Measurements from ENCODE around the gene CNTNAP2.

CNTNAP2 gene

DNA sequence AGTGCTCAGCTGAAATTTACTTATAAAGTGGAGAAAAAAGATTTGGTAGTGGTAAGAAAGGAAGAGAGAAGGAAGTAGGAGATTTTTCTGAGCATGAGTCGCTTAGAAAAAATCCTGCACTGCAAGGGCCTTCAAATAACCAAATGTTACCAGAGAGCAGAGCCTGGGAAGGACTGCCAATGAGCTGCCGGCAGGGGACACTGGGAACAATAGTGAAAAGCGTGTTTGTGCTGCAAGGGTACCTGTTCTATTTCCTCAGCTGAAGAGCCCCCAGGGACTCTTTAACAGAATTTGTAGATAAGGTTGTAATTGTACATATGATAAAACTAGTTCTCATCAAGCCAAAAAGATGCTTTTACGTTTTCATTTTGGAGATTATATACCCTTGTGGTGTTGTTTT is 1777.7 kb downstream of the CNTNAP2 start:
- H3K4me3 ChIP-seq (ENCODE audit: low read depth, low read length), result no peak overlapping the region
- DNase-seq (ENCODE audit: low read depth), result no peak
- TF ChIP-seq, protein P1, sequence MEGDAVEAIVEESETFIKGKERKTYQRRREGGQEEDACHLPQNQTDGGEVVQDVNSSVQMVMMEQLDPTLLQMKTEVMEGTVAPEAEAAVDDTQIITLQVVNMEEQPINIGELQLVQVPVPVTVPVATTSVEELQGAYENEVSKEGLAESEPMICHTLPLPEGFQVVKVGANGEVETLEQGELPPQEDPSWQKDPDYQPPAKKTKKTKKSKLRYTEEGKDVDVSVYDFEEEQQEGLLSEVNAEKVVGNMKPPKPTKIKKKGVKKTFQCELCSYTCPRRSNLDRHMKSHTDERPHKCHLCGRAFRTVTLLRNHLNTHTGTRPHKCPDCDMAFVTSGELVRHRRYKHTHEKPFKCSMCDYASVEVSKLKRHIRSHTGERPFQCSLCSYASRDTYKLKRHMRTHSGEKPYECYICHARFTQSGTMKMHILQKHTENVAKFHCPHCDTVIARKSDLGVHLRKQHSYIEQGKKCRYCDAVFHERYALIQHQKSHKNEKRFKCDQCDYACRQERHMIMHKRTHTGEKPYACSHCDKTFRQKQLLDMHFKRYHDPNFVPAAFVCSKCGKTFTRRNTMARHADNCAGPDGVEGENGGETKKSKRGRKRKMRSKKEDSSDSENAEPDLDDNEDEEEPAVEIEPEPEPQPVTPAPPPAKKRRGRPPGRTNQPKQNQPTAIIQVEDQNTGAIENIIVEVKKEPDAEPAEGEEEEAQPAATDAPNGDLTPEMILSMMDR (conservative IDR thresholded peaks at IDR 0.05; ENCODE audit: low read depth, low read length), result no peak

DNA sequence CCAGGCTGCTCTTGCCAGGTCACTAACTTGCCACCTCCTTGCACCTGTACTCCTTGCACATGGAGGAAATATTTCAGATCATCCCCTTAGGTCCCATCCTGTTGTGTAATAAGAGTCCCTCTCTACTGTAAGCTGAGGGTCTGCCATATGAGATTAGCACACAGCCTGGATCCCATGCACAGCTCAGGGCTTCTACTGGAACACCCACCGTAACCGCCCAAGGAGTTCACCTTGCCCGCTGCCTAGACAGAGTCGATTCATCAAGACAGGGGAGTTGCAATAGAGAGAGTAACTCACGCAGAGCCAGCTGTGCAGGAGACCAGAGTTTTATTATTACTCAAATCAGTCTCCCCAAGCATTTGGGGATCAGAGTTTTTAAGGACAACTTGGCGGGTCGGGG is 1779.5 kb downstream of the CNTNAP2 start:
- no peak overlapping the region for H3K4me3 ChIP-seq (ENCODE audit: low read depth, low read length)
- DNase-seq (ENCODE audit: low read depth), result no peak
- TF ChIP-seq, protein P1 (conservative IDR thresholded peaks at IDR 0.05; ENCODE audit: low read depth, low read length), result no peak

DNA sequence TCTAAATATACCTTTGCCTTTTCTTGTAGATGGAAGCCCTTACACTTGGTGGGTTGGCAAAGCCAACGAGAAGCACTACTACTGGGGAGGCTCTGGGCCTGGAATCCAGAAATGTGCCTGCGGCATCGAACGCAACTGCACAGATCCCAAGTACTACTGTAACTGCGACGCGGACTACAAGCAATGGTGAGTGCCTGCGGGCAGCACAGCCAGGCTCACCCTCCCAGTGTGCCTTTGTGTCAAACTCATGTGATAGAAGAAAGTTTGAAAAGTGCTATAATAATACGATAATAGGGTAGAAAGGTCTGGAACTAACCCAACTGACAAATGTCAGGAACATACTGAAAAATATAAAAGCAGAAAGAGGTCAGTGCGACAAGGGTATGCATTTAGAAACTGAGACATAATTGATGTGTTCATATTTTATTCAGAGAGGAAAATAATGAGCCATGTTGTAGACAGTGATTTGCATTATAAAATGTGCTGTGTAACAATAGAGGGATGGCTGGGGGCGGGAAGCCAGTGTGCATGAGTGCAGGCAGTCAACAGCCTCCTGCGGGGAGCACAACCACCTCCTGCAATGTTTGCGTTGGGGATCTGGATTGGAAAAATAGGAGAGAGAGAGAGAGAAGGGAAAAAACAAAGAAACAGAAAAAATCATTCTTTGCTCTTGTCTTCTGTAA is 1787.1 kb downstream of the CNTNAP2 start:
- DNase-seq (ENCODE audit: low read depth), result no peak
- TF ChIP-seq, protein P1 (conservative IDR thresholded peaks at IDR 0.05; ENCODE audit: low read depth, low read length), result no peak
- no peak overlapping the region for H3K4me3 ChIP-seq (ENCODE audit: low read depth, low read length)

DNA sequence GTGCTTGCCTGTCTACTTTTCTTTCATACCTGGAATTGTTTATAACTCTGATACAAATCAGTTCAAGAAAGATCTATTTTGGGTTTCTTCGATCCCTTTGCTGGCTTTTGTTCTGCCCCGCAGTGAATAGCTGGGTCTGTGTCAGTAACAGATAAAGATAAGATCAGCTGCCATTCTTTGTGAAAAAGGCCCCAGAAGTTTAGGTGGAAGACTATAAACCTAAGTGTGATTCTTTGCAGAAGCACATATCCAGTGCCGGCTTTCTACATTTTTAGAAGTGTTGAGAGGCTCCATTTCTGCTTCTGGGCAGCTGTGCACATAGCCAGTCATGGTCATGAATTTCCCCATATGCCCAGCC is 1787.6 kb downstream of the CNTNAP2 start:
- TF ChIP-seq, protein P1 (conservative IDR thresholded peaks at IDR 0.05; ENCODE audit: low read depth, low read length), result no peak
- no peak overlapping the region for H3K4me3 ChIP-seq (ENCODE audit: low read depth, low read length)
- no peak for DNase-seq (ENCODE audit: low read depth)

DNA sequence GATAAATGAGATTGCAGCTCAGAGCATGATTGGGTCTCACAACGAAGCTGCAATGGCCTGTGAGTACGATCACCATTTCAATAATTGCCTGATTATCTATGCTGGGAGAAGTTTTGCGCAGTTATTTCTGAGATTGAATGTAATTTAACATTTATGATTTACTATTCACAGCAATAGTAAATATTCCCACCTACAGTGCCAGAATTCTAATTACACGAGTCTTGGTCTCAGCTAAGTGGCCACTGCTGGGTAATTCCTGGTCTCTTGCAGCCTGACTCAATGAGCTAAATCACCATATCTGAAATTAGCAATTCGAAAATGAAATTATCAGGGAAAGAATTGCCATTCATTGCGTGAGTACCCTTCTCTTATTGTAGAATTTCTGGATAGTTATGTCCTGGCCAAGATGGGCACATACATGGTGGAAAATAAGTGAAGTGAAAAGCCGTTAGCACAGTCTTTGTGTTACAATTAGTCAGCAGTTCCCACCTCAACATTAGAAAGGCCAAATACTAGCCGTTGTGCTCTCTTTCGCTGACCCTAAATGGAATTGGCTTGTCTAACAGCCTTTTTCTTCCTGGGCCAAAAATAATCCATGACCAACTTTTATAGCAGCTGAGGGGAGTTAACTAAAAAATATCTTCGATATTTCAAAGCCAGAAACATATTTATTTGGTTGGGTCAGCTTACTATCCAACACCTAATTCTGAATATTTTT is 1793.0 kb downstream of the CNTNAP2 start:
- H3K4me3 ChIP-seq (ENCODE audit: low read depth, low read length), result no peak overlapping the region
- TF ChIP-seq, protein P1 (conservative IDR thresholded peaks at IDR 0.05; ENCODE audit: low read depth, low read length), result no peak
- no peak for DNase-seq (ENCODE audit: low read depth)

DNA sequence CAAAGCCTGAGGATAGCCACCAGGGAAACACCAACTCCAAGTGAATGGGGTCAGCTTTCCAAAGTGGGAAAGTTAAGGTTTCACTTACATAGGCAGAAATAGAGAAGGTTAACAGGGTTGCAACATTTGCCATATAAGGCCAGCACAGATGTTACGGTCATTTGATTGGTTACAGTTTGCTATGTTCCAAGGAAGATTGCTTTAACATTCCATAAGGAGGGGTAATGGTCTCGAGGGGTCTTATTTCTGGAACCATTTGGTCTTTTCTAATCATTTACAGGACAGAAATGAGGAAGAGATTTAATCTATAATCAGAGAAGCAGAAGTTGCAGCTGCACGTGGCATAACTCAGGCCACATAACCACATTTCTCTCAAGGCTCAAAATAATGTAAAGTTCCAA is 1794.6 kb downstream of the CNTNAP2 start:
- TF ChIP-seq, protein P1 (conservative IDR thresholded peaks at IDR 0.05; ENCODE audit: low read depth, low read length), result no peak
- H3K4me3 ChIP-seq (ENCODE audit: low read depth, low read length), result no peak overlapping the region

DNA sequence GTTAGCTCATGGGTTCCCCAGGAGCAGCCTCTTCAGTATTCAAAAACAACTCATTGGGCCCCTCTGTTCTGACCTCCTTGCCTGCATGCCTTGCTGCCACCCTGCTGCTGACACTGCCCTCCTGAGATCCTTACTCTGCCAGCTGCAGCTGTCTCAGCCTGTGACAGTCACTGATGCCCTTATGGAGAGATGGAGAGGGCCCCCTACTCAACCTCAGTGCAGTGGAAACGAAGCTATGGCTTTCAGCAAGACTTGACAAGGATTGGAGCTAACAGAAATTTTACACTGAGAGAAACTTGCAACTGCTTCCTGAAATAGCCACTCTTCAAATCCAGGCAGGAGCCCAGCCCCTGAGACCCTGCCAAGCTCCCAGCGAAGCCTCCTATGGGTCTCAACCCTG is 1795.7 kb downstream of the CNTNAP2 start:
- TF ChIP-seq, protein P1 (conservative IDR thresholded peaks at IDR 0.05; ENCODE audit: low read depth, low read length), result no peak
- no peak for DNase-seq (ENCODE audit: low read depth)
- no peak overlapping the region for H3K4me3 ChIP-seq (ENCODE audit: low read depth, low read length)

More for the DNA sequence above, 1794.6 kb downstream of the CNTNAP2 start:
- no peak for DNase-seq (ENCODE audit: low read depth)

Data from choroid plexus epithelial cell (primary cell).